Hepatocyte (in vitro differentiated cells): ENCODE measurements around the gene NUP153.

Source experiments
- CTCF ChIP-seq: fragments of 200-600 bp; sonication (generic); IDR thresholded peaks from 2 replicates; pipeline ENCODE4 v1.5.1; 2016; ENCODE audit warnings: antibody characterized with exemption, mild to moderate bottlenecking; ENCODE audit not compliant: poor library complexity
- EZH2 ChIP-seq: fragments of 200-600 bp; sonication (generic); IDR thresholded peaks from 2 replicates; pipeline ENCODE4 v1.6.1; 2016; ENCODE audit warnings: antibody characterized with exemption, mild to moderate bottlenecking, borderline replicate concordance

GRCh38 chr6:17724341-17724740, 17.6 kb upstream of the NUP153 start:
- TF ChIP-seq CTCF (no peak), EZH2 (no peak)
